HepG2 (cell line): ENCODE data around the gene CARMIL1. TPM values are rescaled to one million over a fixed set of nuclear protein-coding genes. Genes with fewer than 3 reads are reported as not detected.

Experiments used
- ATAC-seq: fragments of 200-7000 bp; cut with Tn5 transposase; 3 replicates; pipeline ENCODE4 v1.9.1; 2020; ENCODE audit warnings: mild to moderate bottlenecking, moderate library complexity
- BruUV-seq: library from RNA; stranded (reverse); fragments of 400-500 nt; replicated peaks from 2 replicates; lab custom pipeline; 2021; lab: Mats Ljungman, UMichigan
- CTCF ChIA-PET: fragments of 300-600 bp; formaldehyde crosslinking; extraction: SDS; loops from one replicate; lab custom pipeline; 2021; ENCODE audit warnings: low total read pairs, inconsistent platforms, low intra/inter-chr PET ratio; lab: Yijun Ruan, JAX
- POLR2A ChIA-PET: fragments of 350-600 bp; sonication (Branson Sonifier 250); formaldehyde crosslinking; loops from one replicate; lab custom pipeline; 2020; ENCODE audit warnings: antibody characterized with exemption, inconsistent platforms; lab: Yijun Ruan, JAX
- DNase-seq: peaks from one replicate; pipeline ENCODE4 v3.0.0-alpha.2; 2015; ENCODE audit warnings: low spot score
- FAIRE-seq: peaks from 3 replicates; lab custom pipeline; 2011; peaks lifted over from hg19 to GRCh38; lab: Jason Lieb, UNC
- H2AFZ ChIP-seq: one replicate; pipeline ENCODE4 v1.6.1; 2011; ENCODE audit warnings: low read length, inconsistent platforms
- H3K27ac ChIP-seq: fragments of 300-600 bp; 3 replicates; pipeline ENCODE4 v1.8.0; 2011; ENCODE audit warnings: mixed run types, mild to moderate bottlenecking, mixed read lengths, low read length, inconsistent platforms; ENCODE audit not compliant: insufficient read depth; ENCODE audit errors: extremely low read length
- H3K27me3 ChIP-seq, 2 experiments: fragments of 200-600 bp in 1 of 2; 2 replicates in 1 of 2; 3 replicates in 1 of 2; pipeline versions ENCODE4 v1.6.0 to v1.8.0; 2011; ENCODE audit warnings: low read length in 2 of 2, mild to moderate bottlenecking in 2 of 2, moderate library complexity in 2 of 2, inconsistent platforms in 1 of 2; ENCODE audit not compliant: insufficient read depth in 2 of 2, control insufficient read depth in 1 of 2
- H3K36me3 ChIP-seq, 2 experiments: fragments of 200-600 bp in 1 of 2; replicated peaks in 1 of 2; 2 replicates in 1 of 2; 3 replicates in 1 of 2; pipeline versions ENCODE4 v1.5.1 to v1.8.0; 2011; ENCODE audit warnings: low read length in 2 of 2, inconsistent platforms in 1 of 2; ENCODE audit not compliant: insufficient read depth in 2 of 2, control insufficient read depth in 1 of 2
- H3K4me1 ChIP-seq: 2 replicates; pipeline ENCODE4 v1.5.1; 2012; ENCODE audit warnings: low read length, inconsistent platforms; ENCODE audit not compliant: insufficient read depth
- H3K4me2 ChIP-seq: 2 replicates; pipeline ENCODE4 v1.6.0; 2011; ENCODE audit warnings: low read depth, low read length, inconsistent platforms
- H3K4me3 ChIP-seq, 3 experiments: fragments of 200-600 bp in 1 of 3; sonication (generic), shearing (Covaris generic) in 1 of 3; replicated peaks in 1 of 3; 2 replicates each; pipeline ENCODE4 v1.5.1; 2011 to 2016; ENCODE audit warnings: low read length in 3 of 3, inconsistent platforms in 2 of 3, low read depth in 2 of 3, mild to moderate bottlenecking in 2 of 3, control low read depth in 1 of 3, mixed read lengths in 1 of 3; ENCODE audit not compliant: insufficient read depth in 1 of 3
- H3K79me2 ChIP-seq: one replicate; pipeline ENCODE4 v1.6.1; 2011; ENCODE audit warnings: low read length, inconsistent platforms; ENCODE audit not compliant: insufficient read depth
- H3K9ac ChIP-seq: 2 replicates; pipeline ENCODE4 v1.6.0; 2011; ENCODE audit warnings: mild to moderate bottlenecking, low read depth, low read length, inconsistent platforms; ENCODE audit not compliant: insufficient read depth
- H3K9me3 ChIP-seq: 2 replicates; pipeline ENCODE4 v1.5.1; 2012; ENCODE audit warnings: mild to moderate bottlenecking, low read length
- H4K20me1 ChIP-seq: 2 replicates; pipeline ENCODE4 v1.6.0; 2011; ENCODE audit warnings: inconsistent platforms, mild to moderate bottlenecking, low read length, moderate library complexity; ENCODE audit not compliant: insufficient read depth
- FOXA1 ChIP-seq, 2 experiments: fragments of 450-650 bp in 1 of 2; sonication (generic) in 1 of 2; formaldehyde crosslinking in 1 of 2; IDR thresholded peaks; 2 replicates each; pipeline versions ENCODE4 v1.4.0 to v1.6.1; 2016 to 2020; ENCODE audit warnings: missing genetic modification reagents in 1 of 2
- FOXK1 ChIP-seq: sonication (generic); formaldehyde crosslinking; IDR thresholded peaks from 2 replicates; pipeline ENCODE4 v1.4.0; 2020; ENCODE audit warnings: low read depth, missing genetic modification reagents, borderline replicate concordance
- JUN ChIP-seq: sonication (generic); formaldehyde crosslinking; IDR thresholded peaks from 2 replicates; pipeline ENCODE4 v1.4.0; 2020; ENCODE audit warnings: mild to moderate bottlenecking, missing genetic modification reagents
- SALL1 ChIP-seq: sonication (generic); formaldehyde crosslinking; IDR thresholded peaks from 2 replicates; pipeline ENCODE4 v1.8.0; 2022; ENCODE audit warnings: mild to moderate bottlenecking, missing genetic modification reagents
- SPEN ChIP-seq: sonication (generic); formaldehyde crosslinking; IDR thresholded peaks from 2 replicates; pipeline ENCODE4 v1.5.1; 2020; ENCODE audit warnings: low read depth, mild to moderate bottlenecking, missing genetic modification reagents
- ZFP36L2 ChIP-seq: sonication (generic); formaldehyde crosslinking; IDR thresholded peaks from 2 replicates; pipeline ENCODE4 v1.4.0; 2020; ENCODE audit warnings: missing genetic modification reagents
- ZFP41 ChIP-seq: sonication (generic); formaldehyde crosslinking; IDR thresholded peaks from 2 replicates; pipeline ENCODE4 v1.4.0; 2020; ENCODE audit warnings: mild to moderate bottlenecking, missing genetic modification reagents, borderline replicate concordance
- ZFP90 ChIP-seq: sonication (generic); formaldehyde crosslinking; IDR thresholded peaks from 2 replicates; pipeline ENCODE4 v1.8.0; 2022; ENCODE audit warnings: missing genetic modification reagents, mild to moderate bottlenecking, inconsistent platforms, borderline replicate concordance
- ZNF451 ChIP-seq: sonication (generic); formaldehyde crosslinking; IDR thresholded peaks from 2 replicates; pipeline ENCODE4 v1.5.0; 2020; ENCODE audit warnings: mild to moderate bottlenecking, missing genetic modification reagents
- WGBS: methylation state at CpG from one replicate; pipeline ENCODE4 v1.1.6; 2017; ENCODE audit warnings: low lambda C conversion rate; 5-methylcytosine and 5-hydroxymethylcytosine counted together
- in situ Hi-C: cut with HindIII; loops from 2 replicates; pipeline ENCODE4 v1.10.0; 2017; ENCODE audit warnings: low pct_unique_long_range_greater_than_20kb; ENCODE audit not compliant: extremely low pct_ligation_motif_present
- intact Hi-C: fragments of 100-400 bp; cut with micrococcal nuclease; formaldehyde crosslinking; loops from one replicate; pipeline ENCODE4 v1.10.0; 2022; ENCODE audit not compliant: unreplicated experiment
- polyA plus RNA-seq, 8 experiments: library from polyadenylated mRNA; depleted of rRNA in 3 of 8; stranded (reverse) in 7 of 8; unstranded in 1 of 8; fragments of >200 nt; fragmentation: Illumina TruSeq in 4 of 8; extraction: Trizol in 4 of 8; gene quantifications; 2 replicates each; pipeline versions ENCODE4 v1.2.1 to v1.2.3, GENCODE V29; 2011 to 2016; ENCODE audit warnings: low read depth in 4 of 8, missing spikeins in 1 of 8, mixed read lengths in 1 of 8; ENCODE audit not compliant: insufficient read depth in 1 of 8
- total RNA-seq, 5 experiments: library from RNA; depleted of rRNA; stranded (reverse); fragments of >200 nt; fragmentation: Illumina TruSeq; extraction: Trizol; gene quantifications; 2 replicates each; pipeline ENCODE4 v1.2.3, GENCODE V29; 2016; ENCODE audit warnings: low read depth in 1 of 5
- TF ChIP-seq, protein P1 (sequence below): sonication (generic); formaldehyde crosslinking; IDR thresholded peaks from 2 replicates; pipeline ENCODE4; 2020; ENCODE audit warnings: missing genetic modification reagents, mild to moderate bottlenecking, borderline replicate concordance
- TF ChIP-seq, protein P2 (sequence below): sonication (generic); formaldehyde crosslinking; IDR thresholded peaks from 2 replicates; pipeline ENCODE4 v1.8.1; 2022; ENCODE audit warnings: mild to moderate bottlenecking, missing genetic modification reagents
- TF ChIP-seq, protein P3 (sequence below): sonication (generic); formaldehyde crosslinking; IDR thresholded peaks from 2 replicates; pipeline ENCODE4 v1.8.1; 2023; ENCODE audit warnings: mild to moderate bottlenecking, missing genetic modification reagents

The CARMIL1 gene
- total and polyA plus RNA-seq, 2 of the 13 experiments (the other 11 are each of a cell fraction or from before 2014, with no cell fraction given) = 1.8 to 2.6 TPM

DNA sequence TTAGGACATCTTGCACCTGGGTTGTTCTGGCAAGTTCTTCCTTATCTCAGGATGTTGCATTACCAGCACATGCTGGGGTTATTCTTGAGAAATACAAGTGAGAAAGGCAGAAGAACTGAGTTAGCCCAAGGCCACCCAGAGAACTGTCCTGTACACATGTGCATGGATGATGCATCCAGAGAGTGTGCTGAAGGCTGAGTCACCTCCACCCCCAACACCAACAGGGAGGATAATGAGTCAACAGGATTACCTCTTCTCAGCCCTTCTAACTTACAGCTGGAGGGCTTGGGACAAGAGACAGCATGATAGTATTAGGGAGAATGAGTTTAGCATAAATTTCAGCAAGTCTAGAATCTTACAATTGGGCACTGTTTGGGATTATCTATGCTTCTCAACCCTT, 381.3 kb downstream of the CARMIL1 start (continued):
- peak; percentile 68; the same call in 1 of the 2 replicates for TF ChIP-seq FOXK1 (CRISPR knock-in tag)
- peak; percentile 68 for TF ChIP-seq SALL1 (CRISPR knock-in tag)

DNA sequence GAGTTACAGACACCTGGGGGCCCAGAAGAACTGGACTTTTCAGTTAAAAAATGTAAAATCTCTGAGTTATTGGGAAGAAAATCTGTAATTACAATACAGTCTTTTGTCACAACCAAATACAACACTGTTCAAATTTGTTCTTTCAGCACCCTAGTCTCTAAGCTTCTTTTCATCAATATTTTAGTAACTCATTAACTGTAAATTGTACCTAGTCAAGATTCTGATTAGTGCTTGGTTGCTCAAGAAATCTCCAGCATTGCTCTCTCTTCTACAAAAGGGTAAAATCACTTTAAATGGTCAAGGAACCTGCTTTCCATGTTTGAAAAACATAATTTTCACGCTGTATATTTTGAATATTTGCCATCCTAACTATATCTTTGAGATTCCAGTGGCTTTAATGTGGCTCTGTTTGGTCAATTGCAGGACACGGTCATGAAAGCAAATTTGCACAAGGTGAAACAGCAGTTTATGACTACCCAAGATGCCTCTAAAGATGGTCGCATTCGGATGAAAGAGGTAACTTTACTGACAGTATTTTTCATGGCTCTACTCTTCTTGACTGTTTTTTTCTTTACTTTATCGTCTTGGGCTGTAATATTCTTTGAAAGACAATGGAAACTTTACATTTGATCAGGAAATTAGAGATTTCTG, 382.1 kb downstream of the CARMIL1 start:
- CTCF ChIA-PET = no interaction called here
- Histone ChIP-seq H3K36me3 (no peaks in the 10 kb centered on the region), H3K4me2 (peak overlapping the region; percentile 63), H3K79me2 (no peaks in the 10 kb centered on the region), H3K27me3 (no peaks in the 10 kb centered on the region), H4K20me1 (no peaks in the 10 kb centered on the region), H3K27ac (peak overlapping the region; percentile 31), H3K4me3 (peak overlapping the region in 1 of 3 experiments; percentile 28; a peak in 3 of 6 replicates), H3K9ac (no peak overlapping the region), H2AFZ (no peak overlapping the region), H3K4me1 (peaks cover 42% of the 10 kb centered on the region), H3K9me3 (no peaks in the 10 kb centered on the region)
- WGBS = under 1% methylated on average over 5 of the region's 5 CpGs
- peak; percentile 87 for ATAC-seq
- DNase-seq = peak; percentile 15
- POLR2A ChIA-PET = interaction anchor here (1.0 to 6.6 kb wide), 8 partner anchors 10 to 267 kb away, joined by 3 to 53 read pairs (median 5); no protein-coding TSS in a partner anchor
- in situ Hi-C loops = no loop called here
- intact Hi-C loops = loop anchor here (2.0 kb wide), 1 partner anchor 18 kb away; no protein-coding TSS in a partner anchor
- BruUV-seq = TSS peak; percentile 76
- FAIRE-seq = no peak
- TF ChIP-seq FOXA1 (IDR thresholded peaks at IDR 0.05) (no peak), FOXA1 (CRISPR knock-in tag; IDR thresholded peaks at IDR 0.05) (0 out of 2 replicates have a peak, but pooled peaks have one; percentile 23), ZFP41 (CRISPR knock-in tag) (no peak), SALL1 (CRISPR knock-in tag) (no peak), SPEN (no peak), ZFP90 (CRISPR knock-in tag) (no peak), ZNF451 (CRISPR knock-in tag) (no peak), ZFP36L2 (CRISPR knock-in tag) (no peak), JUN (CRISPR knock-in tag) (no peak)
- TF ChIP-seq, protein P1, sequence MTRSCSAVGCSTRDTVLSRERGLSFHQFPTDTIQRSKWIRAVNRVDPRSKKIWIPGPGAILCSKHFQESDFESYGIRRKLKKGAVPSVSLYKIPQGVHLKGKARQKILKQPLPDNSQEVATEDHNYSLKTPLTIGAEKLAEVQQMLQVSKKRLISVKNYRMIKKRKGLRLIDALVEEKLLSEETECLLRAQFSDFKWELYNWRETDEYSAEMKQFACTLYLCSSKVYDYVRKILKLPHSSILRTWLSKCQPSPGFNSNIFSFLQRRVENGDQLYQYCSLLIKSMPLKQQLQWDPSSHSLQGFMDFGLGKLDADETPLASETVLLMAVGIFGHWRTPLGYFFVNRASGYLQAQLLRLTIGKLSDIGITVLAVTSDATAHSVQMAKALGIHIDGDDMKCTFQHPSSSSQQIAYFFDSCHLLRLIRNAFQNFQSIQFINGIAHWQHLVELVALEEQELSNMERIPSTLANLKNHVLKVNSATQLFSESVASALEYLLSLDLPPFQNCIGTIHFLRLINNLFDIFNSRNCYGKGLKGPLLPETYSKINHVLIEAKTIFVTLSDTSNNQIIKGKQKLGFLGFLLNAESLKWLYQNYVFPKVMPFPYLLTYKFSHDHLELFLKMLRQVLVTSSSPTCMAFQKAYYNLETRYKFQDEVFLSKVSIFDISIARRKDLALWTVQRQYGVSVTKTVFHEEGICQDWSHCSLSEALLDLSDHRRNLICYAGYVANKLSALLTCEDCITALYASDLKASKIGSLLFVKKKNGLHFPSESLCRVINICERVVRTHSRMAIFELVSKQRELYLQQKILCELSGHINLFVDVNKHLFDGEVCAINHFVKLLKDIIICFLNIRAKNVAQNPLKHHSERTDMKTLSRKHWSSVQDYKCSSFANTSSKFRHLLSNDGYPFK (CRISPR knock-in tag) = no peak
- TF ChIP-seq, protein P2, sequence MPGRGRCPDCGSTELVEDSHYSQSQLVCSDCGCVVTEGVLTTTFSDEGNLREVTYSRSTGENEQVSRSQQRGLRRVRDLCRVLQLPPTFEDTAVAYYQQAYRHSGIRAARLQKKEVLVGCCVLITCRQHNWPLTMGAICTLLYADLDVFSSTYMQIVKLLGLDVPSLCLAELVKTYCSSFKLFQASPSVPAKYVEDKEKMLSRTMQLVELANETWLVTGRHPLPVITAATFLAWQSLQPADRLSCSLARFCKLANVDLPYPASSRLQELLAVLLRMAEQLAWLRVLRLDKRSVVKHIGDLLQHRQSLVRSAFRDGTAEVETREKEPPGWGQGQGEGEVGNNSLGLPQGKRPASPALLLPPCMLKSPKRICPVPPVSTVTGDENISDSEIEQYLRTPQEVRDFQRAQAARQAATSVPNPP = no peak
- TF ChIP-seq, protein P3, sequence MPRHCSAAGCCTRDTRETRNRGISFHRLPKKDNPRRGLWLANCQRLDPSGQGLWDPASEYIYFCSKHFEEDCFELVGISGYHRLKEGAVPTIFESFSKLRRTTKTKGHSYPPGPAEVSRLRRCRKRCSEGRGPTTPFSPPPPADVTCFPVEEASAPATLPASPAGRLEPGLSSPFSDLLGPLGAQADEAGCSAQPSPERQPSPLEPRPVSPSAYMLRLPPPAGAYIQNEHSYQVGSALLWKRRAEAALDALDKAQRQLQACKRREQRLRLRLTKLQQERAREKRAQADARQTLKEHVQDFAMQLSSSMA (CRISPR knock-in tag) = no peak
